ENCODE results near the gene FBXL15. TPM values are rescaled to one million over a fixed set of nuclear protein-coding genes. Genes with fewer than 3 reads are reported as not detected.

FBXL15 gene
- 5.5 to 10.7 TPM (median 8.3 TPM) in 5 replicates for total RNA-seq (2022; extraction: Qiagen RNA extraction)

GRCh38 chr10:102420714-102421506, at the start of gene FBXL15:
Gene FBXL15, plus strand, starts transcription at chr10:102420836. Its CDS starts 294 bp downstream, at chr10:102421130.

GRCh38 chr10:102395400-102396316, 25.0 kb upstream of the FBXL15 start, which contains the start of gene NFKB2:
Gene NFKB2, plus strand, starts transcription at chr10:102395705. Its CDS starts 255 bp downstream, at chr10:102395960.

GRCh38 chr10:102418622-102419268, 1.9 kb upstream of the FBXL15 start, which contains the start of gene PSD:
Gene PSD, minus strand, starts transcription at chr10:102418785. Its CDS starts 1,747 bp downstream, at chr10:102417038.

GRCh38 chr10:102432162-102432950, 11.7 kb downstream of the FBXL15 start, which contains the start of gene CUEDC2:
Gene CUEDC2, minus strand, starts transcription at chr10:102432574. Its CDS starts 7,386 bp downstream, at chr10:102425188.

GRCh38 chr10:102451105-102451969, 30.7 kb downstream of the FBXL15 start, which contains the start of gene C10orf95:
Gene C10orf95, minus strand, starts transcription at chr10:102451543. Its CDS starts 450 bp downstream, at chr10:102451093.

Other genes starting within 250 kb of the FBXL15 start
- 0.29 to 0.46 TPM (median 0.33 TPM) in 5 replicates for gene ELOVL3, start 194.5 kb upstream of the FBXL15 start, total RNA-seq (2022; extraction: Qiagen RNA extraction)
- 0.63 to 1.4 TPM (median 1.2 TPM) in 5 replicates for gene PITX3, start 179.3 kb upstream of the FBXL15 start, total RNA-seq (2022; extraction: Qiagen RNA extraction)
- gene GBF1, start 175.3 kb upstream of the FBXL15 start, total RNA-seq (2022; extraction: Qiagen RNA extraction) = 23.7 to 27.6 TPM (median 24.7 TPM) in 5 replicates
- 36.8 to 61.2 TPM (median 49.2 TPM) in 5 replicates for gene NFKB2, start 25.1 kb upstream of the FBXL15 start, total RNA-seq (2022; extraction: Qiagen RNA extraction)
- gene PSD, start 2.1 kb upstream of the FBXL15 start, total RNA-seq (2022; extraction: Qiagen RNA extraction) = 0.25 to 0.78 TPM (median 0.43 TPM) in 5 replicates
- gene CUEDC2, start 11.7 kb downstream of the FBXL15 start, total RNA-seq (2022; extraction: Qiagen RNA extraction) = 60.2 to 67.8 TPM (median 64.1 TPM) in 5 replicates
- gene C10orf95, start 30.7 kb downstream of the FBXL15 start, total RNA-seq (2022; extraction: Qiagen RNA extraction) = 0.09 to 0.20 TPM (median 0.14 TPM) in 5 replicates
- gene ACTR1A, start 81.9 kb downstream of the FBXL15 start, total RNA-seq (2022; extraction: Qiagen RNA extraction) = 87.0 to 104 TPM (median 93.8 TPM) in 5 replicates
- gene SUFU, start 83.1 kb downstream of the FBXL15 start, total RNA-seq (2022; extraction: Qiagen RNA extraction) = 5.8 to 8.0 TPM (median 7.3 TPM) in 5 replicates
- 45.3 to 51.3 TPM (median 46.2 TPM) in 5 replicates for gene TRIM8, start 223.6 kb downstream of the FBXL15 start, total RNA-seq (2022; extraction: Qiagen RNA extraction)